ENCODE measurements around the gene AVPR1B. TPM values are rescaled to one million over a fixed set of nuclear protein-coding genes. Genes with fewer than 3 reads are reported as not detected.

AVPR1B gene
- total and polyA plus RNA-seq, 3 donors from 2014 or later = not detected

DNA sequence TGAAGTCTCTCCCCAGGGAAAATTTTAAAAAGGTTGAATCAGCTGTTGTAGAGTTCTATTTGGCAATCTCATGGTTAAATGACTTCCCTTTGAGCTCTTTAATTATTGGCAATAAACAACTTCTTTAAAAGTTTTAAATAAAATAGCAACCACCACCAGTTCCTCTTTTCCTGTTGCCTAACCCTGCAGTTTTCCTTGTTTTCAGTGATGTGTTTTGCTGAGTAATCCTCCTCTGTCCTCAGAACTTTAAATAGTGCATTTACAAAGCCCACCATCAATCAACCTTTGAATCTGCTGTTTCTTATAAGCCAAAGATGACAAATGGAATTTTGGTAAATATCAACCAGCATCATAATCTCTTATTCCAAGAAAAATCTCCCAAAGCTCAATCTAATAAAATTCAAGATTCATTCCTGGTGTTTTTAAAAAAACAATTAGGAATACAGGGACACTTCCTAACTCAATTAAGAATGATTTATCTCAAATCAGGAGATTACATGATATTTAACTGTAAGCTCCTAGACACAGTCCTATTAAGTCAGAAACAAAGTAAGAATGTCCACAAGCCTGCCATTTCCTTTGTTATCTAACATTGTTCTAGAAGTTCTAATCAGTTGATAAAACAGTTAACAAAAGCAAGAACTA is 14.8 kb downstream of the AVPR1B start:
- intact Hi-C loops (cut with DNase I; ENCODE audit: low total_unique reads) = loop anchor here (10.0 kb wide), 1 partner anchor 118 kb away; no protein-coding TSS in a partner anchor
- Histone ChIP-seq H3K27ac (no peak overlapping the region), H3K36me3 (ENCODE audit: low read depth, missing control alignments) (no peaks in the 10 kb centered on the region), H3K4me1 (no peaks in the 10 kb centered on the region), H3K27me3 (no peaks in the 10 kb centered on the region), H3K4me3 (no peak overlapping the region), H3K9me3 (no peaks in the 10 kb centered on the region)
- no peak for TF ChIP-seq POLR2A (IDR thresholded peaks at IDR 0.05)
- TF ChIP-seq, protein P1, sequence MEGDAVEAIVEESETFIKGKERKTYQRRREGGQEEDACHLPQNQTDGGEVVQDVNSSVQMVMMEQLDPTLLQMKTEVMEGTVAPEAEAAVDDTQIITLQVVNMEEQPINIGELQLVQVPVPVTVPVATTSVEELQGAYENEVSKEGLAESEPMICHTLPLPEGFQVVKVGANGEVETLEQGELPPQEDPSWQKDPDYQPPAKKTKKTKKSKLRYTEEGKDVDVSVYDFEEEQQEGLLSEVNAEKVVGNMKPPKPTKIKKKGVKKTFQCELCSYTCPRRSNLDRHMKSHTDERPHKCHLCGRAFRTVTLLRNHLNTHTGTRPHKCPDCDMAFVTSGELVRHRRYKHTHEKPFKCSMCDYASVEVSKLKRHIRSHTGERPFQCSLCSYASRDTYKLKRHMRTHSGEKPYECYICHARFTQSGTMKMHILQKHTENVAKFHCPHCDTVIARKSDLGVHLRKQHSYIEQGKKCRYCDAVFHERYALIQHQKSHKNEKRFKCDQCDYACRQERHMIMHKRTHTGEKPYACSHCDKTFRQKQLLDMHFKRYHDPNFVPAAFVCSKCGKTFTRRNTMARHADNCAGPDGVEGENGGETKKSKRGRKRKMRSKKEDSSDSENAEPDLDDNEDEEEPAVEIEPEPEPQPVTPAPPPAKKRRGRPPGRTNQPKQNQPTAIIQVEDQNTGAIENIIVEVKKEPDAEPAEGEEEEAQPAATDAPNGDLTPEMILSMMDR (IDR thresholded peaks at IDR 0.05) = no peak
- DNase-seq = no peak

DNA sequence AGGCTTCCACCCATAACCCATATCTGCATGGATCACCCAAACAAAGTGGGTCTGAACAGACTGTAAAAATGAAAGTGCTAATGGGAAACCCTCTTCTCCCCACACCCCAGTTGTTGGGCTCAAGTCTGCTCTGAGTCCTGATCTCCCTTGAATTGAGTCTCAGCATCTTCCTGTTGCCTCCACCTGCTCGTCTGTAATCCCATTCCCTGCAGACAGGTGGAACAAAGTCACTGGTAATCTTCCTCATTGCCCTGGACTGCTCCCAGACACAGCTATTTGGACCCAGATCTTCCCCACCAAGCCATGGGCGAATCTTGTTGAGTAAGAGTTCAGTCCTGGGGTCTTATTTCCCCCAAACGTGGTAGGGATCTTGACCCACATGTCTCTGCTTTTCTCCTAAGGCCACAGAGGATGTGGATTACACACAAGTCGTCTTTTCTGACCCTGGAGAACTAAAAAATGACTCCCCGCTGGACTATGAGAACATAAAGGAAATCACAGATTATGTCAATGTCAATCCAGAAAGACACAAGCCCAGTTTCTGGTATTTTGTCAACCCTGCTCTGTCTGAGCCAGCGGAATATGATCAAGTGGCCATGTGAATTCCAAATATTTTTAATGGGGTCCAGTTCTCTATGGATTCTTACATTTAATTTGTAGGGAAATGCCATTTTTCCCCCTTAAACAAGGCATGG is 15.7 kb downstream of the AVPR1B start:
- WGBS, 2 donors = 90 to 95% methylated on average over 6 of the region's 6 CpGs
- H3K4me1 ChIP-seq = no peaks in the 10 kb centered on the region
- H3K36me3 ChIP-seq (ENCODE audit: low read depth, missing control alignments) = no peaks in the 10 kb centered on the region
- H3K27me3 ChIP-seq = no peaks in the 10 kb centered on the region
- TF ChIP-seq, protein P1 (IDR thresholded peaks at IDR 0.05) = no peak
- TF ChIP-seq POLR2A (IDR thresholded peaks at IDR 0.05) = no peak
- H3K27ac ChIP-seq = no peak overlapping the region
- intact Hi-C loops (cut with DNase I; ENCODE audit: low total_unique reads) = loop anchor here (10.0 kb wide), 1 partner anchor 117 kb away; no protein-coding TSS in a partner anchor
- no peak for DNase-seq
- no peak overlapping the region for H3K4me3 ChIP-seq
- no peaks in the 10 kb centered on the region for H3K9me3 ChIP-seq

GRCh38 chr1:206100226-206100815 is 16.9 kb downstream of the AVPR1B start:
- TF ChIP-seq POLR2A (IDR thresholded peaks at IDR 0.05) = no peak
- TF ChIP-seq, protein P1 (IDR thresholded peaks at IDR 0.05) = no peak
- 84 to 85% methylated on average over 1 of the region's 1 CpG for WGBS, 2 donors
- intact Hi-C loops (cut with DNase I; ENCODE audit: low total_unique reads) = loop anchor here (10.0 kb wide), 1 partner anchor 116 kb away; no protein-coding TSS in a partner anchor
- H3K9me3 ChIP-seq = no peaks in the 10 kb centered on the region
- H3K36me3 ChIP-seq (ENCODE audit: low read depth, missing control alignments) = no peaks in the 10 kb centered on the region
- H3K27me3 ChIP-seq = no peaks in the 10 kb centered on the region
- DNase-seq = no peak
- H3K4me3 ChIP-seq = no peak overlapping the region
- no peak overlapping the region for H3K27ac ChIP-seq
- H3K4me1 ChIP-seq = no peaks in the 10 kb centered on the region

GRCh38 chr1:206098242-206098919 is 18.8 kb downstream of the AVPR1B start:
- no peak for TF ChIP-seq POLR2A (IDR thresholded peaks at IDR 0.05)
- TF ChIP-seq, protein P1 (IDR thresholded peaks at IDR 0.05) = no peak
- intact Hi-C loops (cut with DNase I; ENCODE audit: low total_unique reads) = no loop called here
- WGBS, 2 donors = 89 to 94% methylated on average over 9 of the region's 9 CpGs
- Histone ChIP-seq H3K27me3 (no peaks in the 10 kb centered on the region), H3K27ac (no peak overlapping the region), H3K4me3 (no peak overlapping the region), H3K4me1 (no peaks in the 10 kb centered on the region), H3K9me3 (no peaks in the 10 kb centered on the region), H3K36me3 (ENCODE audit: low read depth, missing control alignments) (no peaks in the 10 kb centered on the region)
- DNase-seq = no peak

All from testis (tissue), 3 donors.